Fibroblast of upper back skin (primary cell): Measurements from ENCODE around the gene CPAMD8.

Source experiments
- DNase-seq: peaks from one replicate; pipeline ENCODE4 v3.0.0-alpha.2; 2013

Gene CPAMD8

GRCh38 chr19:16914421-16914820 lies 112.2 kb downstream of the CPAMD8 start:
- no peak for DNase-seq

GRCh38 chr19:16912780-16913179 lies 113.8 kb downstream of the CPAMD8 start:
- no peak for DNase-seq

GRCh38 chr19:16911046-16911445 lies 115.6 kb downstream of the CPAMD8 start:
- DNase-seq = no peak

GRCh38 chr19:16908759-16909158 lies 117.9 kb downstream of the CPAMD8 start:
- DNase-seq = no peak

- no peak for DNase-seq
Observed at GRCh38 chr19:16904599-16904998, 122.0 kb downstream of the CPAMD8 start.

- no peak for DNase-seq
Observed at GRCh38 chr19:16903347-16903746, 123.3 kb downstream of the CPAMD8 start.

- no peak for DNase-seq
Observed at GRCh38 chr19:16902545-16902944, 124.1 kb downstream of the CPAMD8 start.

- no peak for DNase-seq
Observed at GRCh38 chr19:16901491-16902175, 125.0 kb downstream of the CPAMD8 start.

GRCh38 chr19:16899566-16900075 lies 127.0 kb downstream of the CPAMD8 start:
- no peak for DNase-seq

GRCh38 chr19:16898361-16899015 lies 128.1 kb downstream of the CPAMD8 start:
- no peak for DNase-seq

GRCh38 chr19:16897856-16898161 lies 128.8 kb downstream of the CPAMD8 start:
- DNase-seq = peak; percentile 3

GRCh38 chr19:16897029-16897855 lies 129.4 kb downstream of the CPAMD8 start:
- DNase-seq = peak; percentile 87

GRCh38 chr19:16896146-16897028 lies 130.2 kb downstream of the CPAMD8 start:
- DNase-seq = no peak

GRCh38 chr19:16895467-16896145 lies 131.0 kb downstream of the CPAMD8 start:
- DNase-seq = no peak

- DNase-seq = no peak
Observed at GRCh38 chr19:16894080-16894479, 132.5 kb downstream of the CPAMD8 start.

GRCh38 chr19:16893686-16893989 lies 133.0 kb downstream of the CPAMD8 start:
- no peak for DNase-seq

GRCh38 chr19:16892868-16893685 lies 133.5 kb downstream of the CPAMD8 start:
- DNase-seq = no peak

- no peak for DNase-seq
Observed at GRCh38 chr19:16892436-16892835, 134.2 kb downstream of the CPAMD8 start.

- no peak for DNase-seq
Observed at GRCh38 chr19:16891696-16892382, 134.8 kb downstream of the CPAMD8 start.

- DNase-seq = no peak
Observed at GRCh38 chr19:16890461-16891184, 136.0 kb downstream of the CPAMD8 start.
